GM20431 (cell line): ENCODE data around the gene SLC7A5.
"Not testable (repeated sequence)": the region's sequence is repeated elsewhere in the genome, so short reads cannot be mapped to it uniquely, and the experiment has no call there.

Source experiments
- in situ Hi-C: fragments of 300-500 bp; cut with MseI, MboI; formaldehyde crosslinking; loops from one replicate; pipeline ENCODE4 v1.15.0; 2020; ENCODE audit warnings: low sequenced_read_pairs; ENCODE audit not compliant: unreplicated experiment

The SLC7A5 gene

DNA sequence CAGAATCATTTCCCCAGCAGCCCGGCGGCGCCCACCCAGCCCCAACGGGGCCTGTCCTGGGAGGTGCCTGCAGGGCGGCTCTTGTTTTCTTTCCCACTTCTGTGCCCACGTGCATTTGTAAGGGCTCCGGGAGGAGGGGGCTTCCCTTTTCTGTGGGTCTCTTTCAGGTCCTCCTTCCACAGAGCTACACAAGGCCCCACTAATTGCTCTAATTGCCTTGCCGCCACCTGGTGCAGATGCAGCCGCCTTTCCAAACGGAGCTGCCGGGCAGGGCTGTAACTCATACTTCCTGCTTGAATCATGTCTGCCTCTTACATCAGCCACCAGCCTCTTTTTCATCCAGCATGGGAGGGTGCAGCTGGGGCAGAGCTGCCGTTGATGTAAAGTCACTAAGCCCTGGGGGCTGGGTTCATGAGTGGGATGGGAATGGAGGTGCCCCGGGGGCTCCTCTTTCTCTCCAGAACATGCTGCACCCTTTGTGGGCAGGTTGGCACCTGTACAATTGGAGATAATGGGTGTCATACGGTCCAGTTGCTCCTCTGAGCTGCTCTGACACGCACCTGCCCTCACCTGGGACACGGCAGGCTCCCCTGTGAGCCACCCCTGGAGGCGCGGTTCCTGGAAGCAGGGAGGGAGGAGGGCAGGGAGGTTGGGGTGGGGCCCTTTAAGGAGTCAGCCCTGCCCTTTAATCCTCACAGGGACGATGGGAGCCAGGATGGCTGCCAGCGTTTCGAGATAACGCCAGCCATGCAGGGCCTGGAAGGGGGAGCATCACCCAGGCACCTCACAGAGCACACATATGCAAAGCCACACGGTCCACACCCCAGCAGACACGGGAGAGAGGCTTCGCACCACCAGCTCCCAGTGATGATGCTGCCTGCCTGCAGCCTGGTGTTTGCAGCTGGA lies 62.4 kb downstream of the SLC7A5 start:
- in situ Hi-C loops: no loop called here

DNA sequence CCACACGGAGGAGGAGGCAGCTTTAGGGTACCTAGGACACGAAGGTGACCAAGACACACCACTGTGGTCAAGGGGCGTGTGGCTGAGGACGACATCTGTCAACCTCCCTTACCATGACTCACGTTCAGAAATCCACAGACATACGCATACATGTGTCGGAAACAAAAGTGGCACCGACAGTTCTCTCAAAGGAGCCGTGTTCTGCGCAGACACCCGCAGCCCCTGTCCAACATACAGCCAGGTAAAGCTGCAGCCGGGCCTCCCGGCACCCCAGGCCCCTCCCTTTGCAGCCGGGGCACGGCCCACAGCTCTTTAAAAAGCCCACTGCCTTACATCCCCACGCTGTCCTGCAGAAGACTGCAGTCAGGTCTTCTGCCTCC lies 63.1 kb downstream of the SLC7A5 start:
- in situ Hi-C loops: no loop called here

DNA sequence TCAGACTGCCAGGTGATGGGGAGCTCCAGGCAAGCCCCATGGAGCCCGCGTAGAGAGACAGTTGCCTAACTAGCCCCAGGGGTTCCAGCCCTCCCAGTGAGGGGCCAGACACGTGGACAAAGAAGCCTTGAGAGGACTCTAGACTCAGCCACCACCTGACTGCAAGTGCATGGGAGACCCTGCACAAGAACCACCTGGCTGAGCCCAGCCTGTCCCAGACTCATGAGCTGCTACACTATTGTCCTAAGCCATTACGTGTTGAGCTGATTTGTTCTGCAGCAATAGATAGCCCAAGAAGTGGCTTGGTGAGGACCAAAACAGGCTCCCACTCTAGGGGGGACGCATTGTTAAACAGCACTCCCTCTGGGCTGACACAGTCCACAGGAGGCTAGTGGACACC lies 65.9 kb downstream of the SLC7A5 start:
- in situ Hi-C loops: no loop called here

DNA sequence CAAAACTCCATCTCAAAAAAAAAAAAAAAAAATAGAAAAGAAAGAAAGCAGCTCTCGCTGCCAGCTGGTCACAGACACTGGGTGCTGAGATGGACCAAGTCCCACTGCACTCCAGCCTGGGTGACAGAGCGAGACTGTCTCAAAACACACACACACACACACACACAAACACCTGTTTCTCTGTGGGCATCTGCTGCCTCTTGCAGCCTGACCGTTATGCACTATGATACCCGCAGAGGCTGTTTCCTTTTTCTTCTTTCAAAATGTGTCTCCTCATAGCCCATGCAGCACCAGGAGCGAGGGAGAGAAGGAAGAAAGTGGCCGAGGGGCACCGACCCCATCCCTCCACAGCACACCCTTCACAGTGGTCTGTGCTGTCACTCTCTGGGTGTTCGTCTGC lies 66.6 kb downstream of the SLC7A5 start:
- in situ Hi-C loops: no loop called here

DNA sequence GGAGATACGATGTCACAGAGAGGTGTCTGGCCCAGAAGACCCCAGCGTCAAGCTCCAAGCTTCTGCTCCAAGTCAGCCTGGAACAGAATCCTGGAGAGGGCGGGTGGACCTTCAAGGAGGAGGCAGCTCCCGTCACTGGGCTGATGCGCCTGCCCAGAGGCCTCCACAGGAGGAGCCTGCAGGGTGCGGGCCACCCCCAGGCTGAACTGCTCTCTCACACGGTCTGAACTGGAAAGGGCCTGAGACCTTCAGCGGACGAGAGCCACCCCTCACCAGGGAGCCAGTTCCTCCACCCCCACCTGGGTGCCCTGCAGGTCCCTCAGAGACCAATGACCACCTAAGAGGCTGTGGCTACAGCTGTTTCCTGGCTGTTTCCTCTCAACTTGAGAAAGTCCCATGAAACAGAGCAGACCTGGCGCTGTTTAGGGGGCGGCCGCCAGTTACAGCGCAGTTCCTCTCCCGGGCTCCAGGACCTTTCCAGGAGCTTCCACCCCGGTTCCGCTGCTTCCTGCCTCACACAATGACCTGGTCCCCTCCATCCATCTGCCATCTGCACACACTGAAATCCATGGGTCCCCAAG lies 67.5 kb downstream of the SLC7A5 start:
- in situ Hi-C loops: no loop called here

DNA sequence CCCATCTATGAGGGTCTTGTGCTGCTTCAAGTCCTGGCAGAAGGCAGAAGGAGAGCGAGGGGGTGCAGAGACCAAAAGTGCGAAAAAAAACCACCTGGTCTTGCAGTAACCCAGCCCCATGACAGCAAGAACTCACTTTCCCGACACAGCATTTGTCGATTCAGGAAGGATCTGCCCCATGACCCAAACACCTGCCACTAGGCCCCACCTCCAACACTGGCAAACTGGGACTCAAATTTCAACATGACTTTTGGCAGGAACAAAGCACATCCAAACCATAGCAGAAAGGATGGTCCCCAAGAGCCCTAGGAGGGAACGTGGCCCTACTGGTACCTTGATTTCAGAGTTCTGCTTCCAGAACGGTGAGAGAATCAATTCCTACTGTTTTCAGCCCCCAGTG lies 68.8 kb downstream of the SLC7A5 start:
- in situ Hi-C loops: no loop called here

DNA sequence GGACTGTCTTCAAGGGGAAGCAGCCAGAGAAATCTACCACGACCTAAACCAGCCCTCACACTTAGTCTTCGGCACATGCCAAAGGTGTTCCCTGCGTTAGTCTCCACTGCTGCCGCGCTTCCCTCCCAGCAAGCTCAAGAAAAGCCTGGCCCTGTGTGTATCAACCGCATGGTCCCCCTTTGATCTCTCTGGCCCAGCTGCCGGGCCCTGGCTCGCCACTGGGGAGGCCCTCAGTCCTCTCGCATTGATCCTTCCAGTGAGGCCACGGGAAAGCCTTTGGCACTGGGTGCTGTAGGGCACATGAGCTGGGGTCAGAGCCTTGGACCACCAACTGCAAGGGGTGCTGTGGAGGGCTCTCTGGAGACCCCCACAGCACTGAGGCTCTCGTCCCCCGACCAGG lies 74.0 kb downstream of the SLC7A5 start:
- in situ Hi-C loops: no loop called here

DNA sequence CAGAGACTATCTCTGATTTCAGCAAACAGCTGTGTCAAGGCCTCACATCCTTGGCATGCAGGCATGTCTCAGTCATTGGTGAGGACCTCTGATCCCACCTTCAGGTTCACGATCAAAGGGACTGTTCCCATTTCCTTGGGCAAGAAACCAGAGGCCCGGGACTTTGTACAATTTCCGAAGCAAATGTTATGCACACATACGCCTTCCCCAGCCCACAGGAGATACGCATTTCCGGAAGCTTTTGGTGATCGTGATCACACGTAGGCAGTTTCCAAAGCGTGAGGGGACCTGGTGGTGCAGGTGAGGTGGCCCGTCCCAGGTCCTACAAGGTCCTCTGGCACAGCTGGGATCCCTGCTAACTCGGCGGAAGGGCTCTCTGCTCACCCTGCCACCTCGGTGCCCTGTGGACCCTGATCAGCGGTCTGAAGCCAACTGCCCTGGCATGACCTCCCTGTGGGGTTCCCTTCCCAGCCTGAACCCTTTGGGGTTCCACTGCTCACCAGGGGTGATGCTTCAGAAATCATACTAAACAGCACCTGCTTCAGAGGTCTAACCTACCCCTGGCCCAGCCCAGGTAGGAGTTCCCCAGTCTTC lies 74.7 kb downstream of the SLC7A5 start:
- in situ Hi-C loops: no loop called here

DNA sequence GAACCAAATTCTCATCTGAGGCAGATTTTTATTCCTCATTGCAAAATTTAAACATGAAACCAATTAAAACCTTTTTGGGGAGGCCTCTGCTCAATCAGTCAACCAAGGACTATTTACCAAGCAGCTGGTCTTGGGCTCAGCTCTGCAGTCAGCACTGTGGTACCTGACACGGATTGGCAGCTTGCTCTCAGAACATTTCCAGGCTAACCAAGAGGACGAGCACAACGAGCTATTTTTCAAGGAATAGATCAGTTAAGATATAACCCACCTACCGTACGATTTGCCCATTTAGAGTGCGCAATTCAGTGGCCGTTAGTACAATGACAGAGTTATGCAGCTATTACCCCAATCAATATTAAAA lies 77.1 kb downstream of the SLC7A5 start:
- in situ Hi-C loops: no loop called here

DNA sequence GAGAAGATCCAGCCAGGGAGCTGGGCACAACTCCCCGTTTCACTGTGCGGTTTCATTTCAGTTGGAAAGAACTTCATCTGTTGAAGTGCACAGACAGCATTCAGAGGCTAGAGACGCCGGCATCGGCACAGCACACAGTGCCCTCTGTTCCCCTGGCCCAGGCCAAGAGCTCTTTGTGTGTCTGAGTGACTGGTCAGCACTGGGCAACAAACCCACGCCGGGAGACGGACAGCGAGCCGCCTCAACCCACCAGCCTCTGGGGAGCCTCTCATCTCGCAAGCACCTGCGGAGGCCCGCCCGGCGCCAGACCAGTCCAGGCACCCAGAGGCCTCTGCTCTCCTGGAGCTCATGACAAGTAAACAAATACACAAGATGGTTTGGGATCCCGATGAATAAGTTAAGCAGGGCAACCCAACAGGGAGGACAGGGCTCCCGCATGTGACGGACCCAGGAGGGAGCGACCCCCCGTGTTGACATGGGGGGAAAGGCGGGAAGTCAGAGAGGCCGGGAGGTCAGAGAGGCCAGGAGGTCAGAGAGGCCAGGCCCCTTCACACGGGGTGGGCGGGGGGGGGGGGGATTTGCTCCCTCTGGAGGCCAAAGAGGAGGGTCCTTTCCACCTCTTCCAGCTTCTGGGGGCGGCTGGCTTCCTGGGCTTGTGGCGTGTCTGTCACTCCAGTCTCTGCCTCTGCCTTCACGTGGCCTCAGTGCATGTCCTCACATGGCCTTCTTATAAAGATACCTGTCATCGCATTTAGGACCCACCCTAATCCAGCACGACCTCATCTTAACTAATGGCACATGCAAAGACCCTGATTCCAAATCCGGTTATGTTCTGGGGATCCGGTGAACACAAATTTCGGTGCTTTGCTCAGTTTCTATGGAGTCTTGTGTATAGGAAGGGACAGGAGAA lies 77.8 kb downstream of the SLC7A5 start:
- in situ Hi-C loops: no loop called here

DNA sequence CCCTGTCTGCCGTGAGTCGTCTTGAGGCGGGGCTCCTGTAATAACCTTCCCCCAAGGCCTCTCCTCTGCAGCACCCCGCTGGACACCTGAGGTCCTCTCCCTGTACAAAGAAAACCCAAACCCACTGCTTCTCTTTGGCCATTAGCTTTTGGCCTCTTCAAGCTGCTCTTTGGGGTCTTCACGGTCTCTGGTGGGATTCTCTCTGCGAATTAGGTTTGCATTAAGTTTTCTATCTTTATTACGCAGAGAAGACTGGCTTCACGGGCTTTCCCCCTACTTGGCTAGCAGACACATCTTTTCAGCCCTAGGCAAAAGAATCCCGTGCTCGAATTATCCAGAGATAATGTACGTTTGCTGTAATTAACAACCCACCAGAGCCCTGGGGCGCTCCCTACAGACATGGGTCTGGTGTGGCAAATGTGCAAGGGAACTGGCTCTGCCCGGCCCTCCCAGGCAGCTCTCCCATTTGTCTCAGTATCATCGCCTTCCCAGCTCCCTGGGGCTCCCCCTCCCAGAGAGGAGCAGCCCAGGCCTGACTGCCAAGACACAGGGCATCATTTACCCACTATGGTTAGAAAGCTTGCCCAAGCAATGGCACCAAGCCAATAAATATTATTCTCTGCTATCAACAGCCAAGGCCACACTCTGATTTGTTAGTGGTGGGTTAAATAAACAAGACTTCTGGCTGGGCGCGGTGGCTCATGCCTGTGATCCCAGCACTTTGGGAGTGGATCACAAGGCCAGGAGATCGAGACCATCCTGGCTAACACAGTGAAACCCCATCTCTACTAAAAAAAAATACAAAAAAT lies 78.8 kb downstream of the SLC7A5 start:
- in situ Hi-C loops: no loop called here

DNA sequence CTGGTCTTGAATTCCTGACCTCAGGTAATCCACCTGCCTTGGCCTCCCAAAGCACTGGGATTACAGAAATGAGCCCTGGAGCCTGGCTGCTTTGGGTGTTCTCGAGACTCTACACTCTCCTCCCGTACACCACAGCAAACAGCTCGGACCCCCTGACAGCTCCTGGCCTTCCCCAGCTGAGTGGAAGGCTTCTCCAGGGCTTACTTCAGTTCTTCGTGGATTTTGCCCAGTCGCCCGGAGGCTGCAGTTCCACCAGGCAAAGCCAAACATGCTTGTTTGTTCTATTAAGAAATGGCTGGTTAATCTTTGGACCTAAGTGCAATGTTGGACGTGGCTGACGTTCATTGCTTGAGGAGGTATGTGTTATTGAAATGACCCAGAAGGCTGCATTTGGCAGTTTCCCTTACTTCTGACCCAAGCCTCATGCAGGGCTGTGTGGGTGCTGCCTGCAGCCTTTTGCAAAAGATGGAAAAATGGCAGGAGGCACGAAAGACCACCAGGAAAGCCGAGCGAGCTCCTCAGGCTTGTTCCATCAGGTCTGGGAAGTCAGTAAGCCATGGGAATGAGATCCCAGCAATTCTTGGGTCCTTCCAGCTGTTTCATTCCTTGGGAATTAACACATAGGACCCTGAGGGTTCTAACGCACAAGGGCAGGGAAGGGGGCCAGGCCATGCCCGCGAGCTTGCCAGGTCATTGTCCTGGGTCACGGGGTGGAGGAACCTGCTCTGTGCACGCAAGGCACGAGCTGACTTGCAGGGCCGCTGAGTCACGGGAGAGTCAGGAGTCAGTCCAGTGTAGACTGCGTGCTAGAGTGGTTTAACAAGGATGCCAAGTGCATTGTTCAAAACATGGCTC lies 79.6 kb downstream of the SLC7A5 start:
- in situ Hi-C loops: no loop called here

DNA sequence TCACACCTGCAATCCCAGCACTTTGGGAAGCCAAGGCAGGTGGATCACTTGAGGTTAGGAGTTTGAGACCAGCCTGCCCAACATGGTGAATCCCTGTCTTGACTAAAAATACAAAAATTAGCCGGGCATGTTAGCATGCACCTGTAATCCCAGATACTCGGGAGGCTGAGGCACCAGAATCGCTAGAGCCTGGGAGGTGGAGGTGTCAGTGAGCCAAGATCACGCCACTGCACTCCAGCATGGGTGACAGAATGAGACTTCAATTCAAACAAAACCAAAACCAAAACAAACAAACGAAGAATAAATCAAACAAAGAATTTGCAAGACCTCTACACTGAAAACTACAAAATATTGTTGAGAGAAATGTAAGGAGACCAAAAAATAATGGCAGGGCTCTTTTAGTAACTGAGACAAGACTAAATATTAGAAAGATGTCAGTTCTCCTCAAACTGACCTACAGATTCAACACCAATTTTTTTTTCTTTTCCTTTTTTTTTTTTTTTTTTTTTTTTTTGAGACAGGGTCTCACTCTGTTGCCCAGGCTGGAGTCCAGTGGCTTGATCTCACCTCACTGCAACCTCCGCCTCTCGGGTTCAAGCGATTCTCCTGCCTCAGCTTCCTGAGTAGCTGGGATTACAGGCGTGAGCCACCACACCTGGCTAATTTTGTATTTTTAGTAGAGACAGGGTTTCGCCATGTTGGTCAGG lies 80.4 kb downstream of the SLC7A5 start:
- in situ Hi-C loops: not testable (repeated sequence)

DNA sequence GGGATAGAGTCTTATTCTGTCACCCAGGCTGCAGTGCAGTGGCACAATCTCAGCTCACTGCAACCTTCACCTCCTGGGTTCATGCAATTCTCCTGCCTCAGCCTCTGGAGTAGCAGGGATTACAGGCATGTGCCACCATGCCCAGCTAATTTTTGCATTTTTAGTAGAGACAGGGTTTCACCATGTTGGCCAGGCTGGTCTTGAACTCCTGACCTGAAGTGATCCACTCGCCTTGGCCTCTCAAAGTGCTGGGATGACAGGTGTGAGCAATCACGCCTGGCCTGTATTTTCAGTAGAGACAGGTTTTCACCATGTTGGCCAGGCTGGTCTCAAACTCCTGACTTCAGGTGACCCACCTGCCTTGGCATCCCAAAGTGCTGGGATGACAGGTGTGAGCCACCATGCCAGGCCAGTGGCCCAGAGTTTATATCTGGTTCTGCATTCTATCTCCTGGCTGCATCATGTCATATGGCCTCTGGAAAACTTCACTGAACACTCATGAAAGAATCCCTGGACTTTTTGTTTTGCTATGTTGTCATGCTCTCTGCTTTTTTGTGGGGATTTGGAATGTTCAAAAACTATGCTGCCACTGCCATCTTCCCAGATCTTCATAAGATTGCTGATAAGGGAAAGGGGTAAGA lies 81.7 kb downstream of the SLC7A5 start:
- in situ Hi-C loops: not testable (repeated sequence)

DNA sequence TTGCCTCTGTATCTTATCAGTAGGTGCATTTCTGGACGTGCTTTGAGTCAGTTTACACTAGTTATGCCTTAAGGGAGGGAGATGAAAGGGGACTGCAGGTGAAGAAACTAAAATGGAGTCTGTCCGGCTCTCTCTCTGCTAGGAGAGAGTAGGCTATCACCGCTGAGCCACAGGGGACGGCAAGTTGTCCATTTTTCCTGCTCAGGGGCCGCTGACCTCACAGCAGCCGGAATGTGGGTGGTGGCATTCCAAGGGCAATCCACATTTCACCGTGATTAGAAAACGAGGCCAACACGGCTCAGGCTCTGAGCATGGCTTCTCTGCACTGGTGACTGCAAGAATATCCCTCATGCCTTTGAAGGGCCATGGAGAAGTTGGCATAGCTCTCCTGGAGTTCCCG lies 84.5 kb downstream of the SLC7A5 start:
- in situ Hi-C loops: no loop called here

DNA sequence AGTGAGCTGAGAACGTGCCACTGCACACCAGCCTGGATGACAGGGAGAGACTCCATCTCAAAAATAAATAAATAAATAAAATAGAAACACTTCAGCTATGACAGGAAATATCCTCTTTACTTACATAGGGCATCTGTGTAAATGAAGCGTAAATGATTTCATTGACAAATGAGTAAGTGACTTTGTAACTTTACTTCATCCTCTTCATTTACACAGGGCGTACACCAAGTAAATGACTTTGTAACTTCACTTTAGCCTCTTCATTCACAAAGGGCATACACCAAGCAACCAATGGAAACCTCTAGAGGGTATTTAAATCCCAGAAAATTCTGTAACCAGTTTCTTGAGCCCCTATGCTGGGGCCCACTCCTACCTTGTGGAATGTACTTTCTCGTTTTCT lies 87.3 kb downstream of the SLC7A5 start:
- in situ Hi-C loops: no loop called here

DNA sequence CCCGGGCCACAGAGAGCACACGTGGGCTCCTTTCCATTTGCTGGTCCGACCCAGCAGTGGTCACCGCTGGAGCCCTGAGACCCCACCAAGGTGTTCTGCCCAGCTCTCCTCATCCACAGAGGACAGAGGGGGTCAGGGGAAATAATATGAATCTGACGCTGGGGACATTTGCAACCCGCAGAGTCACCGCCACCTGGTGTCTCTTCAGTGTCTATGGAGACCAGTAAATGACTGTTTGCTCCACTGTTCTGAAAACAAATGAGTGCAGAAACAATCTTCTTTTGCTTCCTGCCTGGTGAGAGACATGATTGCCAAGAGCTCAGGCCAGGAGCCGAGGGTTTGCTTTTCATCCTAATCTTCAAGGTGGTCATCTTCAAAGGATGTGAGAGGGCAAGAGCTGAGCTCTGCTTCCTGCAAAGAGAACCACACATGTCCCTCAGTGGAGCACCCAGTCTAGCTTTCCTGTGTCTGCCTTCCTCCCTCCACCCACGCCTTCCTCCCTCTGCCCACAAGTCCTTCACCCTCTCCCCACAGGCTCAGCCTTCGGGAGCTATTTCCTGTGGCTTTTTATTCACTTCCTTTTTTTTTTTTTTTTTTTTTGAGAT lies 88.8 kb downstream of the SLC7A5 start:
- in situ Hi-C loops: no loop called here
